Prostate gland (tissue), 2 donors: Measurements from ENCODE around the gene AKT3.
"Not testable (repeated sequence)": the region's sequence is repeated elsewhere in the genome, so short reads cannot be mapped to it uniquely, and the experiment has no call there.

Source experiments
- CTCF ChIP-seq, 4 experiments: fragments of 200-600 bp in 2 of 4; fragments of 450-650 bp in 2 of 4; sonication (generic) in 2 of 4; IDR thresholded peaks; 1 replicate in 3 of 4; 2 replicates in 1 of 4; pipeline ENCODE4 v1.5.1; 2016 to 2019; ENCODE audit warnings: antibody characterized with exemption in 4 of 4, mild to moderate bottlenecking in 2 of 4, moderate library complexity in 2 of 4
- POLR2A ChIP-seq: fragments of 450-650 bp; IDR thresholded peaks from one replicate; pipeline ENCODE4 v1.6.1; 2016; ENCODE audit warnings: antibody characterized with exemption, mild to moderate bottlenecking
- POLR2AphosphoS5 ChIP-seq: sonication (generic); formaldehyde crosslinking; IDR thresholded peaks from one replicate; pipeline ENCODE4 v1.6.1; 2017; ENCODE audit warnings: antibody characterized with exemption

GRCh38 chr1:243772361-243773050 lies 77.5 kb downstream of the AKT3 start:
- TF ChIP-seq POLR2A; CTCF (IDR thresholded peaks at IDR 0.05); POLR2AphosphoS5: not testable (repeated sequence)
